ENCODE results near the gene TFEB.

The TFEB gene

GRCh38 chr6:41689171-41690008, 46.0 kb downstream of the TFEB start:
- no peak overlapping the region for H3K27ac Mint-ChIP-seq
- H3K4me3 Mint-ChIP-seq, result no peak overlapping the region
- DNase-seq, result no peak
- H3K4me1 Mint-ChIP-seq, result no peaks in the 10 kb centered on the region
- no peaks in the 10 kb centered on the region for H3K36me3 Mint-ChIP-seq (ENCODE audit: low read depth)
- no peak for ATAC-seq
- no peaks in the 10 kb centered on the region for H3K27me3 Mint-ChIP-seq
- H3K9me3 Mint-ChIP-seq, result no peaks in the 10 kb centered on the region

- Mint-ChIP-seq H3K9me3 (no peaks in the 10 kb centered on the region), H3K27ac (no peak overlapping the region), H3K27me3 (no peaks in the 10 kb centered on the region), H3K36me3 (ENCODE audit: low read depth) (no peaks in the 10 kb centered on the region), H3K4me3 (no peak overlapping the region), H3K4me1 (peaks cover 3% of the 10 kb centered on the region)
- DNase-seq (no peak), ATAC-seq (no peak)
These were observed 47.0 kb downstream of the TFEB start for GRCh38 chr6:41688256-41688965.

- H3K27ac Mint-ChIP-seq, result no peak overlapping the region
- H3K4me1 Mint-ChIP-seq, result peaks cover 10% of the 10 kb centered on the region
- H3K4me3 Mint-ChIP-seq, result no peak overlapping the region
- no peak for ATAC-seq
- H3K36me3 Mint-ChIP-seq (ENCODE audit: low read depth), result no peaks in the 10 kb centered on the region
- no peaks in the 10 kb centered on the region for H3K27me3 Mint-ChIP-seq
- no peaks in the 10 kb centered on the region for H3K9me3 Mint-ChIP-seq
- no peak for DNase-seq
These were observed 47.8 kb downstream of the TFEB start for GRCh38 chr6:41687501-41688175.

GRCh38 chr6:41685641-41686380, 49.6 kb downstream of the TFEB start:
- Mint-ChIP-seq H3K4me1 (peaks cover 12% of the 10 kb centered on the region), H3K27me3 (no peaks in the 10 kb centered on the region), H3K9me3 (no peaks in the 10 kb centered on the region), H3K4me3 (no peak overlapping the region), H3K27ac (no peak overlapping the region), H3K36me3 (ENCODE audit: low read depth) (no peaks in the 10 kb centered on the region)
- ATAC-seq (no peak), DNase-seq (no peak)

GRCh38 chr6:41684311-41685180, 50.9 kb downstream of the TFEB start:
- Mint-ChIP-seq H3K36me3 (ENCODE audit: low read depth) (no peaks in the 10 kb centered on the region), H3K27ac (no peak overlapping the region), H3K4me3 (no peak overlapping the region), H3K27me3 (no peaks in the 10 kb centered on the region), H3K9me3 (no peaks in the 10 kb centered on the region), H3K4me1 (peaks cover 12% of the 10 kb centered on the region)
- DNase-seq (no peak), ATAC-seq (no peak)

GRCh38 chr6:41683523-41684310, 51.7 kb downstream of the TFEB start:
- H3K4me1 Mint-ChIP-seq, result peaks cover 12% of the 10 kb centered on the region
- ATAC-seq, result peak; percentile 88
- H3K4me3 Mint-ChIP-seq, result peak overlapping the region; percentile 67
- H3K36me3 Mint-ChIP-seq (ENCODE audit: low read depth), result no peaks in the 10 kb centered on the region
- peak overlapping the region; percentile 52 for H3K27ac Mint-ChIP-seq
- peak; percentile 85 for DNase-seq
- no peaks in the 10 kb centered on the region for H3K9me3 Mint-ChIP-seq
- no peaks in the 10 kb centered on the region for H3K27me3 Mint-ChIP-seq

GRCh38 chr6:41683273-41683522, 52.2 kb downstream of the TFEB start:
- no peaks in the 10 kb centered on the region for H3K9me3 Mint-ChIP-seq
- H3K4me1 Mint-ChIP-seq, result peaks cover 12% of the 10 kb centered on the region
- peak overlapping the region; percentile 52 for H3K27ac Mint-ChIP-seq
- no peak for DNase-seq
- no peaks in the 10 kb centered on the region for H3K36me3 Mint-ChIP-seq (ENCODE audit: low read depth)
- H3K27me3 Mint-ChIP-seq, result no peaks in the 10 kb centered on the region
- ATAC-seq, result peak; percentile 4
- H3K4me3 Mint-ChIP-seq, result peak overlapping the region; percentile 67

- no peaks in the 10 kb centered on the region for H3K36me3 Mint-ChIP-seq (ENCODE audit: low read depth)
- peak overlapping the region; percentile 22 for H3K27ac Mint-ChIP-seq
- H3K9me3 Mint-ChIP-seq, result no peaks in the 10 kb centered on the region
- H3K4me3 Mint-ChIP-seq, result peak overlapping the region; percentile 67
- no peak for ATAC-seq
- no peaks in the 10 kb centered on the region for H3K27me3 Mint-ChIP-seq
- peaks cover 12% of the 10 kb centered on the region for H3K4me1 Mint-ChIP-seq
- peak; percentile 12 for DNase-seq
These were observed 52.7 kb downstream of the TFEB start for GRCh38 chr6:41682497-41683272.

- no peaks in the 10 kb centered on the region for H3K9me3 Mint-ChIP-seq
- no peaks in the 10 kb centered on the region for H3K36me3 Mint-ChIP-seq (ENCODE audit: low read depth)
- peaks cover 12% of the 10 kb centered on the region for H3K4me1 Mint-ChIP-seq
- ATAC-seq, result peak; percentile 63
- H3K27me3 Mint-ChIP-seq, result no peaks in the 10 kb centered on the region
- DNase-seq, result peak; percentile 80
- H3K27ac Mint-ChIP-seq, result no peak overlapping the region
- H3K4me3 Mint-ChIP-seq, result peak overlapping the region; percentile 67
These were observed 53.3 kb downstream of the TFEB start for GRCh38 chr6:41682056-41682477.

GRCh38 chr6:41680182-41680965, 55.0 kb downstream of the TFEB start:
- no peak overlapping the region for H3K4me3 Mint-ChIP-seq
- ATAC-seq (no peak), DNase-seq (no peak)
- H3K27ac Mint-ChIP-seq, result no peak overlapping the region
- peaks cover 12% of the 10 kb centered on the region for H3K4me1 Mint-ChIP-seq
- H3K9me3 Mint-ChIP-seq, result no peaks in the 10 kb centered on the region
- no peaks in the 10 kb centered on the region for H3K36me3 Mint-ChIP-seq (ENCODE audit: low read depth)
- H3K27me3 Mint-ChIP-seq, result no peaks in the 10 kb centered on the region

- H3K4me1 Mint-ChIP-seq, result peaks cover 12% of the 10 kb centered on the region
- no peak overlapping the region for H3K4me3 Mint-ChIP-seq
- no peaks in the 10 kb centered on the region for H3K36me3 Mint-ChIP-seq (ENCODE audit: low read depth)
- no peak overlapping the region for H3K27ac Mint-ChIP-seq
- ATAC-seq, result no peak
- H3K9me3 Mint-ChIP-seq, result no peaks in the 10 kb centered on the region
- no peaks in the 10 kb centered on the region for H3K27me3 Mint-ChIP-seq
- no peak for DNase-seq
These were observed 55.7 kb downstream of the TFEB start for GRCh38 chr6:41679696-41680095.

GRCh38 chr6:41678511-41679084, 56.8 kb downstream of the TFEB start:
- no peak overlapping the region for H3K4me3 Mint-ChIP-seq
- H3K9me3 Mint-ChIP-seq, result no peaks in the 10 kb centered on the region
- DNase-seq (no peak), ATAC-seq (no peak)
- H3K27ac Mint-ChIP-seq, result no peak overlapping the region
- peaks cover 10% of the 10 kb centered on the region for H3K4me1 Mint-ChIP-seq
- no peaks in the 10 kb centered on the region for H3K27me3 Mint-ChIP-seq
- no peaks in the 10 kb centered on the region for H3K36me3 Mint-ChIP-seq (ENCODE audit: low read depth)
